NCI-H82 treated with DMSO at 0.1 percent for 48 hours (cell line): ENCODE data around the gene SEMA4G.
A peak's percentile ranks its signal among the peaks of the same experiment; 100 is the strongest.

Experiments used
- DNase-seq: peaks from one replicate; lab custom pipeline; 2025; ENCODE audit not compliant: unreplicated experiment; lab: John Stamatoyannopoulos, UW

Gene SEMA4G

GRCh38 chr10:101006593-101007098 lies 37.3 kb downstream of the SEMA4G start:
- DNase-seq = no peak

GRCh38 chr10:101007099-101007711 lies 37.9 kb downstream of the SEMA4G start:
- DNase-seq = no peak

DNA sequence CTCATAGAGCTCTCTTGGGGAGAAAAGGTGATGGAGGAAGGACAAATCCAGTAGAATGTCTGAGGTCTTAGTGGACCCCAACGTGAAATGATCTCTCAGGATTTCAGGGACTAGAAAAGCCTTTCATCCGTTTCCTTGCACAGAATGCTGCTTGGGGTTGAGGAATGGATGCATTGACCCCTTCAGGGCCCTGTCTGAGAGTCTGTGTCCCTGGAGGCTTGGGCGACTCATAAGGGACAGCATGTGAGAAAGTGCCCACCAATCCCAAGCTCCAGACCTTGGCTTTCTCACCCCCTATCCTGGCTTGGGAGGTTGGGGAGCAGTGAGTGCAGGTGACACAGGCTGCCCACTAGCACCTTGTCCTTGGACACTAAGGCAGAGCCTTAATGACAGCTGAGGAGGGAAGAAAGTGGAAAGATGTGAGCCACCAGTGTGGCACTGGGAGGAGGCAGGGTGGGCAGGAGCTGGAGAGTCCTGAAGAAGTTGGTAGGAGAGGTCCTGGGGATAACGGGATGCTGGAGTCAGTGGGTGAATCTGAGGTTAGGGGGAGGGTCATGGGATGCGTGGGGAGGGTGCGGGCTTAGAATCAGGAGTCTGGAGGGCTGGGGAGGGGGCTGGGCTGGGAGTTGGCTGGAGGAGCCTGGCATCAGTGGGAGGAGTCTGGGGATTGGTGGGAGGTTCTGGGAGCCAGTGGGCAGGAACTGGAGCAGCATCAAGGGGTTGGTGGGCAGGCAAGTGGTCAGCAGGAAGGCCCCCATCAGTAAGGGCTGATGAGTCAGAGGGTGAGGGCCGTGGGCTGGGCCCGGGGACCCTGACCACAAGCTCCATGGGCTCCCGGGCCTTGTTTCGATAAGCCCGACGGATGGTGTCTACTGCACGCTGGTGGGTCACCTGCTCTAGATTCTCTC lies 38.9 kb downstream of the SEMA4G start:
- DNase-seq = no peak

- no peak for DNase-seq
These were observed 39.6 kb downstream of the SEMA4G start for GRCh38 chr10:101008823-101009423.

- DNase-seq = no peak
These were observed 41.0 kb downstream of the SEMA4G start for GRCh38 chr10:101010329-101010728.

- DNase-seq = peak; percentile 35
These were observed 42.5 kb downstream of the SEMA4G start for GRCh38 chr10:101011517-101012423.

DNA sequence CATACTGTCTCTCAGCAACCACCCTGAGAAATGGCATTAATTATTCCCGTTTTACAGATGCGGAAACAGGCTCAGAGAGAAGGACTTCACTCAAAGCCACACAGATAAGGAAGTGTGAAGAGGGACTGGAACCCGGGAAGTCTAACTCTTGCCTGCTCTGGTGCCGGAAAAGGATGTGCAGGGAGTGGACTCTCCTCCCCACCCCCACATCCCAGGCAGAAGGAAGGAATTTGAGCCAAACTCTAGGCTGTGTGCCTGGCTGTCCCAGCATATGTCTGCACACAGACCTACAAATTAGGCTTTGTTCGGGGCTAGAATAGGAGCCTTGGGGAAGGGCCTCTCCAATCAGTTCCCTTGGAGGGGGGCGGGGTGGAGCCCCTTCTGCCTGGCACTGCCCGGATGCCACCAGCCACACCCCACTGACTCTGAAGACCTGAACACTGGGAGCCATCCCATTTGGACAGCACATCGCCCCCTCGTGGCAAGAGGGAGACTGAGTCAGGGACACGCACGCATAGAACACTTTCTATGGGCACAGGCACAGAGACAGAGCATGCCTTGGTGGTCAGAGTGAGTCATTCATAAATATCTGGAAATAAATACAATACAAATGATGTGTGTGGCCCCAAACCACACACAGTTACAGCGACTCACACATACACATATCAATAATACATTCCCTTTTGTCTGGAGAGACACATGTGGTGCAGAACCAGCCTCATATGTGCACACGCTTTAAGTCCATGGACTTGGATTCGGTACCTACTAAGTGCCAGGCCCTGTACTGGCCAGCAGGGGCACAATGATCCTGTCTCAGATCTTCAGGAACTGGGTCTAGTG lies 43.4 kb downstream of the SEMA4G start:
- peak; percentile 61 for DNase-seq

DNA sequence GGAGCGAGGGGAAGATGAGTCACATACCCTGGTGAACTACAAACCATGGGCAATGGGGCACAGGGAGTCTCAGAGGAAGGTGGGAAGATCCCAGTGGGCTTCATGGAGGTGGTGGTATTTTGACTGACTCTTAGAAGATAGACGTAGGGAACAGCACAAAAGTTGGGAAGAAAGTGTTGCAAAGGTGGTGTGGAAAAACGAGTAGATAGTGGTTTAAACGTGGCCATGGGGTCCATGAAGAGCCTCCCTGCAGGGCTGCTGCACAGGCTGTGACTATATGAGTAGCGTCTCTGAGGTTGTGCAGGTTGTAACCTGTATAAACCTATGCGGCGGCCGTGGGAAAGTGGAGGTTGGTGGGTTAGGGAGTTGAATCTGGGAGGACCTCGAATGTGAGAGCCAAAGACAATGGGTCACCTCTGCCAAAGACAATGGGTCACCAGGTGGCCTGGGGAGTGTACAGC lies 44.1 kb downstream of the SEMA4G start:
- DNase-seq = no peak

- DNase-seq = no peak
These were observed 45.1 kb downstream of the SEMA4G start for GRCh38 chr10:101014230-101014884.

DNA sequence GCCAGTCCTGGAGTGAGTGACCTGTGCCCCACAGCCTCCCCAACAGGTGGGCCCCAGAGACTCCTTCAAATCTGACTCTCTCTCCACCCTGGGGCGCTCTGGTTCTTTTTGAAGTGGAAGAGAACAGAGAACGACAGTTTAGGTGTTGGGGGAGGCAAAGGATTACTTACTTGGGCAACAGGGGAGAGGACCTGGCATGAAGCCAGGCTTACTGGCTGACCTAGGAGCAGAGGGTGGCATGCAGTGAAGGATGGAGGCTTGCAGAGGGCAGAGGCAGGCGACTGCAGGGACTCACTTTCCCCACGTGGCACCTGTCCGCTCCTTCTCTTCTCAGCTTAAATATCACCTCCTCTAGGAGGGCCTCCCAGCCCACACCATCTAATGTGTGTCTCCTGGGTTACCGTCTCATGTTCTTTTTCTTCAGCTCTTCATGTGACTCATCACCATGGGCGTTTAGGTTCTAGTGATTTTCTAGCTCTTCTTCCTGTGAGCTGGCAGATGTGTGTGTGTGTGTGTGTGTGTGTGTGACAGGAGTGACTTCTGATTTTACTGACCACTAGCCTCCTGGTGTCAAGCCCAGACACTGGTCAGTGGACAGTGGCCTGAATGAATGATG lies 45.8 kb downstream of the SEMA4G start:
- DNase-seq = no peak

GRCh38 chr10:101015582-101015973 lies 46.3 kb downstream of the SEMA4G start:
- no peak for DNase-seq

GRCh38 chr10:101016814-101017213 lies 47.5 kb downstream of the SEMA4G start:
- DNase-seq = no peak

DNA sequence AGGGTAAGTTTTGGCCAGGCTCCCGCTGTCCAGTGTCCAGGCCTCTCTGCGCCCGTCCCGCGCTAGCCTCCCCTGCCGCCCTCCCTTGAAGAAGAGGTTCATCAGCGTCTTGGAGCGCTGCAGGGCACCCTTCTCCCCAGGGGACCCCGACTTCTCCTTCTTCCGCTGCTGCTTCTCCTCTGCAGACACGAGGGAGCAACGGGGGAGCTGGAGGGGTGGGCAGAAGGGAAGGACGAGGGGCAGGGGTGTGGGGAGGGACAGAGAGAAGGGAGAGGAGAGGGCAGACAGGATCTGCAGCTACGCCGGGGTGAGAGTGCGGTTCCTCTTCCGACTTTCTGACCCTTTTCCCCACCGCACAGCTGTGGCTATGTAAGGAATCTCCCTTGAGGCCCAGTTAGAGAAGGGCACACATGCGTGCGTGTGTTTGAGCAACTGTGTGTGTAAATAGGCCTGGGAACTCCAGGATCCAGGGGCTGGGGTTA lies 48.9 kb downstream of the SEMA4G start:
- DNase-seq = no peak

DNA sequence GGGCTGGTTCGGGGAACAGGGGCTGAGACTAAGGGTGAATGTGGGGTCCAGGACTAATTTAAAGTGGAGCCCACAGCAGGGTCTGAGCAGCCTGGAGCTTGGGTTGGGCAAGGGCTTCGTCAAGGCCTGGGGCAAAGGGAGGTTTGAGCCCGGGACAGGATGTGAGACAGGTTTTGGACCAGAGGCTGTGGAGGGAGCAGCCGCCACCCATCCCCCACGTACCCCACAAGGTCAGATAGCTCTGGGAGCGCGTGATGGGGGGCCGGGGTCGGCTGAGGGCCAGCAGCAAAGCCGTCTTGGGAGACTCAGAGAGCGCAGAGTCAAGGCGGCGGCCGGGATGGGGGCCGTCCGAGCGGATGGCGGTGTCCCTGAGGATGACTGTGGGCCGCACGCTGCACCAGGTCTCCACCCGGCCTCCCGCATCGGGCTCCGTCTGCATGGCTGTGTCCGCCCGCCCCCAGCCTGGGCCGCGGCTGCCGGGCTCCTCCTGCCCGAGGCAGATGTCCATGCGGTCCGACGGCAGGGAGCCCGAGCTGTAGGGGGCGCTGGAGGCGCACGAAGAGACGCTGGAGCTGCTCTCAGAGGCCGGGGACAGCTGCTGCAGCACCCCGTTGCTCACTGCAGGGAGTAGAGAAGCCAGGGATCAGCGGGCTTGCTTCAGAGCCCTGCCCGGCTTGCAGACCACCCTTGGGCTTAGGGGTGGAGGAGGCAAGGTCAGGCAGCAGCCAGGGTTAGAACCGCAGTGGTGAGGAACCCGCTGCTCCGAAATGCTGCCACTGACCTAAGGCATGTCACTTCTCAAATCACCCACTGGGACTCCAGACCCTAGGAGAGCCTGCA lies 49.5 kb downstream of the SEMA4G start:
- DNase-seq = peak; percentile 22
